ENCODE results near the gene TARBP1. TPM values are rescaled to one million over a fixed set of nuclear protein-coding genes. Genes with fewer than 3 reads are reported as not detected.

Gene TARBP1
- total and polyA plus RNA-seq, 2 of the 8 experiments (the other 6 are each of a cell fraction or from before 2014, with no cell fraction given), result 21.9 to 32.3 TPM

DNA sequence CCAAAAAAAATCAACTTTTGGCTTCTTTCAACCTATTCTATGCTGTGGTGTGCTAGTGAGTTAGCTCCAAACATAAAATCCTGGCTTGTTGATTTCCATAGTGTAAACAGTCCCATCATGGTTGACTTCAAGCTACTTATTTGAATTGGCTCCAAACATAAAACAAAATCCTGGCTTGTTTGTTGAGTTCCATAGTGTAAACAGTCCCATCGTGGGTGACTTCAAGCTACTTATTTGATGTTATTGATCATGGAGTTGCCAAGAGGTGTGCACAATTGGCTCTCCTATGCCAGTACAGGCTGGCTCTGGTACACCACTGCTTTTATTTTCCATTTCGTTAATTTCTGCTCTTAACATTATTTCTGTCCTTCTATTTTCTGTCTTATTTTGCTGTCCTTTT, 107.6 kb downstream of the TARBP1 start:
- H2BK12ac ChIP-seq (ENCODE audit: low read depth, low read length), result no peak overlapping the region
- no peak overlapping the region for H3K56ac ChIP-seq (replicated peaks; ENCODE audit: insufficient read length, low read depth, low read length)
- FAIRE-seq (no peak), DNase-seq (ENCODE audit: low read depth in 1 of 2, low spot score in 2 of 2) (no peak)
- TF ChIP-seq SP4 (IDR thresholded peaks at IDR 0.05; ENCODE audit: low read length) (no peak), BCL11A (IDR thresholded peaks at IDR 0.05; ENCODE audit: low read depth in 2 of 2, low read length in 2 of 2) (no peak), TAF1 (IDR thresholded peaks at IDR 0.05; ENCODE audit: low read depth, low read length) (no peak), CEBPB (IDR thresholded peaks at IDR 0.05; ENCODE audit: low read depth, low read length) (no peak), SUZ12 (IDR thresholded peaks at IDR 0.05; ENCODE audit: low read length) (no peak), TAF7 (optimal IDR thresholded peaks at IDR 0.05; ENCODE audit: borderline replicate concordance, low read depth, low read length) (no peak)
- no peaks in the 10 kb centered on the region for H3K9me3 ChIP-seq (ENCODE audit: insufficient read depth in 2 of 2, low read depth in 1 of 2, low read length in 1 of 2)
- no peak overlapping the region for H3K4me3 ChIP-seq (ENCODE audit: extremely low read depth in 1 of 4, insufficient read depth in 2 of 4, low read depth in 3 of 4, low read length in 4 of 4)
- H3K4me2 ChIP-seq (ENCODE audit: insufficient read depth in 1 of 2, low read depth in 2 of 2, low read length in 2 of 2), result no peak overlapping the region
- no peak overlapping the region for H2BK15ac ChIP-seq (ENCODE audit: low read length)
- no peak overlapping the region for H3K9ac ChIP-seq (replicated peaks in 1 of 4; ENCODE audit: extremely low read depth in 1 of 4, low read depth in 3 of 4, low read length in 3 of 4)
- no peaks in the 10 kb centered on the region for H3K23me2 ChIP-seq (ENCODE audit: low read depth, low read length)
- no peak overlapping the region for H3K14ac ChIP-seq (ENCODE audit: insufficient read length)
- H3K36me3 ChIP-seq (ENCODE audit: control insufficient read depth in 2 of 4, insufficient read depth in 4 of 4, low read length in 3 of 4), result peaks cover 5 to 13% (median 6%) of the 10 kb centered on the region in 4 experiments; a peak in 6 of 8 replicates
- H4K91ac ChIP-seq (replicated peaks; ENCODE audit: insufficient read length, low read length), result no peak overlapping the region
- no peak overlapping the region for H4K5ac ChIP-seq (ENCODE audit: insufficient read length, low read depth, low read length)
- H3K23ac ChIP-seq (ENCODE audit: insufficient read length), result no peak overlapping the region
- H2AK5ac ChIP-seq (ENCODE audit: low read depth, low read length), result no peak overlapping the region
- no peak overlapping the region for H3K18ac ChIP-seq (ENCODE audit: extremely low read depth, low read length)
- H2BK120ac ChIP-seq (replicated peaks; ENCODE audit: low read depth, low read length), result no peak overlapping the region
- CTCF ChIA-PET (ENCODE audit: partially characterized antibody), result interaction anchor here (1.1 kb wide), 1 partner anchor 246 kb away, joined by 3 read pairs; no protein-coding TSS in a partner anchor
- H3K27me3 ChIP-seq (replicated peaks in 1 of 4; ENCODE audit: control insufficient read depth in 3 of 4, extremely low read depth in 1 of 4, insufficient read depth in 3 of 4, low read length in 3 of 4), result no peaks in the 10 kb centered on the region; a peak in 1 of 7 replicates
- no peaks in the 10 kb centered on the region for H4K20me1 ChIP-seq (replicated peaks in 1 of 2; ENCODE audit: control insufficient read depth in 1 of 2, insufficient read depth in 2 of 2, low read length in 2 of 2)
- no peak overlapping the region for H2BK20ac ChIP-seq (ENCODE audit: low read length)
- 95% methylated on average over 2 of the region's 2 CpGs; no CpG with 5 or more reads in 1 of the 2 experiments for WGBS, 2 experiments (ENCODE audit: extremely low coverage in 1 of 2, insufficient coverage in 1 of 2, insufficient read length in 1 of 2, insufficient replicate concordance in 2 of 2, low coverage in 1 of 2, low lambda C conversion rate in 2 of 2, missing lambda C conversion rate in 1 of 2)
- no peak overlapping the region for H3K4ac ChIP-seq (replicated peaks; ENCODE audit: insufficient read length, low read depth, low read length)
- H2BK5ac ChIP-seq (ENCODE audit: low read depth, low read length), result no peak overlapping the region
- no peaks in the 10 kb centered on the region for H3K79me1 ChIP-seq (ENCODE audit: low read depth, low read length)
- H3K4me1 ChIP-seq (replicated peaks in 1 of 4; ENCODE audit: control insufficient read depth in 3 of 4, insufficient read depth in 4 of 4, low read length in 3 of 4), result peaks cover 0 to 4% (median 1%) of the 10 kb centered on the region in 4 experiments; a peak in 3 of 7 replicates
- H3K27ac ChIP-seq (ENCODE audit: low read depth, low read length), result no peak overlapping the region
- no peak overlapping the region for H2AFZ ChIP-seq (ENCODE audit: low read length)
- H4K8ac ChIP-seq (ENCODE audit: extremely low read depth, insufficient read depth, low read length), result no peak overlapping the region
- peaks cover 0 to 12% of the 10 kb centered on the region in 2 experiments; a peak in 2 of 4 replicates for H3K79me2 ChIP-seq (ENCODE audit: control insufficient read depth in 1 of 2, insufficient read depth in 2 of 2, low read length in 2 of 2)
- POLR2A ChIA-PET (ENCODE audit: partially characterized antibody), result no interaction called here
